NCI-H2081 treated with DMSO at 0.1 percent for 48 hours (cell line): ENCODE data around the gene SLC2A3.
"Not testable (repeated sequence)": the region's sequence is repeated elsewhere in the genome, so short reads cannot be mapped to it uniquely, and the experiment has no call there.

ENCODE experiments used
- DNase-seq: peaks from one replicate; lab custom pipeline; 2025; lab: John Stamatoyannopoulos, UW

The SLC2A3 gene

DNA sequence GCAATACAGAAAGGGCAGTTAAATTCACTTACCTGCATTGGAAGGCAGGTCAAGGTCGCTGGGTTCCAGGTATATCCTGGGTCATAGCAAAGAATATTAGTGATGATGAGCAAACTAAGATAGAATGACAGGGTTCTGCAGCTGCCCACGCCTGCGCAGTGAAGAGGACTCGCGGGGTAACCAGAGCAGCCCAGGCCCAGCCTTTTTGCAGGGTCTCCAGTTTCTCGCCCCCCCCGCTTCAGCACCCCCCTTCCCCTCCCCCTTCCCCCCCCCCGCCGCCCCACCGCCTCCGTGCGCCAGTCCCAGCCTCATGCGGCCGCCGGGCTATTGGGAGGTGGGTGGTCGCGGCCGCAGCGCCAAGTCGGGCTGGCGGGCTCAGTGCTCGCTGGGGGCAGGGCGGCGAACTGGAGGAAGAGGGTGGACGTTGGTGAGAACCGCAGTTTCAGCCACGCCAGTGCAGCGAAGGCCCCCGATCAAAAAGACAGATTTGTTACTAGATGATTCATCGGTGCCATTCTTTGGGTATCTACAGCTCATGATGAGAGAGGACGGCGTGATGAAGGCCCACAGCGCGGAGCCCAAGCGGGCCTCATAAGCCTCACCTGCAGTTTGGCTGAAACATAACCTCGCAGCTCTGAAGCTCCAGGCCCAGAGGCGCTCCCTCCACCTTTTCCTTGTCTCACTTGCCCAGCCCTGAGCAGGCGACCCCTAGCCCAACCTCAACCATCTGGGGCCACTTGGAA lies 20.2 kb downstream of the SLC2A3 start:
- DNase-seq = no peak

DNA sequence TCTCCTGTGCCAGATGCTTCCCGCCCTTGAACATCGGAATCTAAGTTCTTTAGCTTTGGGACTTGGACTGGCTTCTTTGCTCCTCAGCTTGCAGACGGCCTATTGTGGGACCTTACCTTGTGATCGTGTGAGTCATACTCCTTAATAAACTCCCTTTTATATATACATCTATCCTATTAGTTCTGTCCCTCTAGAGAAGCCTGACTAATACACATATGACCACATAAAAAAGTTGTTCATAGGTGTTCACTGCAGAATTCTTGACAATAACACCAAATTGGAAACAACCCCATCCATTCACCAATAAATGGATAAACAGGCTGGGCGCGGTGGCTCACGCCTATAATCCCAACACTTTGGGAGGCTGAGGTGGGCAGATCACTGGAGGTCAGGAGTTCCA lies 25.9 kb downstream of the SLC2A3 start:
- DNase-seq = not testable (repeated sequence)

DNA sequence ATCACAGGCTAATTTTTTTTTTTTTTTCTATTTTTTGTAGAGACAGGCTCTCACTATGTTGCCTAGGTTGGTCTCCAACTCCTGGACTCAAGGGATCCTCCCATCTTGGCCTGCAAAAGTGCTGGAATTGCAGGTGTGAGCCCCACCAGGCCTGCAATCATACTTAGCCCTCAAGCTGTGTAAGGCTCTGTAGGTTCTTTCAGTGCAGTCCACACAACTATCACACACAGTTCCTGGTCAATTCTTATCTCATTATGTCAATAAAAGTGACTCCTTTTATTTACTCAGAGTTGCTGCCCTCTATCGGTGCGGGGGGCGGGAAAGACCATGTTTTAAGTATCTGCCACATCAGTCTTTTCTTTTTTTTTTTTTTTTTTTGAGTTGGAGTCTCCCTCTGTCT lies 29.0 kb downstream of the SLC2A3 start:
- DNase-seq = no peak

DNA sequence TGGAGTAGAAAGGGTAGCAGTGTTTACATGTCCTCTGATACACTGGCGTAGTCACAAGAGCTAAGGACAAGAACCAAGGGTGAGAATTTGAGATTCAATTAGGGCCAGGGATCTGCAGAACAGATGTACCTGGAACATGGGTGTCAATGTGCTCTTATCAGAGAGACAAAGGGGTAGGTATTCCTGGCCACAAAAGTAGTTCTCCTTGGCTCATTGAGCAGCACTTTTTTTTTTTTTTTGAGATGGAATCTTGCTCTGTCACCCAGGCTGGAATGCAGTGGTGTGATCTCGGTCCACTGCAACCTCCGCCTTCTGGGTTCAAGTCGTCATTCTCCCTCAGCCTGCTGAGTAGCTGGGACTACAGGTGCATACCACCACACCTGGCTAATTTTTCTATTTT lies 29.7 kb downstream of the SLC2A3 start:
- DNase-seq = not testable (repeated sequence)

DNA sequence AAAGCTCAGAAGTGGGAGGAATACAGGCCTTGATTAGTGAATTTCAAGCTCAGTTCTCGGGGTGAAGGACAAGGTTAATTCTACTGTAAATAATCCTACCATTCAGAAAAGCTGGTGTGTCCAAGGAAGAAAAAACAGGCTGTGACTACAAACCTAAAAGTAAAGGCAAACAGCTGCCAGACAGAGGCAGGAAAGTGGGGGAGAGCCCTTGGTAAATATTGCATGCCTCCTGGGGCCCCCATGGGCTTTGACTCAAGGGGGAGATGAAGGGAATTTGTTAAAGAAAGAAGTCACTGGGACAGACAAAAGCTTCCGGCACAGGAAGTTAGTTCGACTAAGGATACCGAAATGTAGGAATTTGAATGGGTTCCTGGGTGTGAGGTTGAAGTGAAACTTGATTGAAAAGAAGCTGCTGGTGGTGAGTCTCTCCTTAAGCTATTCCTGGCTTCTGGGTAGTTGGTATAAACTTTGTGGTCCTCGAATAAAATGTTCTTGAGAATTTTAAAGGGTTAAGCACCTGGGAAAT lies 30.3 kb downstream of the SLC2A3 start:
- not testable (repeated sequence) for DNase-seq

DNA sequence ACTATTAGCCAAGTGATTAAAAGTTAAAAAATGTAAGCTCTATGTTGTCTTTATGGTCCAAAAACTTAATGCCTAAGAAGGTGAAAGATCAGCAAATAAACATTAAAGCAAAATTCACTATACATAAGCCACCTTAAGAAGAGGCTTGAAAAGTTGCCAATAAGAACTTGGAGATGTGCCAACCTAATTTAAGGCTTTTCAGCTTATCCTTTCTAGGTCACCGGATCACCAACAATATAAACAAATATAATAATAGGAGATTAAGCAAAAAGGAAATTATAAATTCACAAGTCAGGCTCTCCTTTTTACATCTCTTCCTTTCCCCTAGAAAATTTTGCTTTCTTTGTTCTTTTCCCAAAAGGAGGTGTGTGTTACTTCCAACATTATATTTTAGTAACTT lies 30.9 kb downstream of the SLC2A3 start:
- DNase-seq = no peak

DNA sequence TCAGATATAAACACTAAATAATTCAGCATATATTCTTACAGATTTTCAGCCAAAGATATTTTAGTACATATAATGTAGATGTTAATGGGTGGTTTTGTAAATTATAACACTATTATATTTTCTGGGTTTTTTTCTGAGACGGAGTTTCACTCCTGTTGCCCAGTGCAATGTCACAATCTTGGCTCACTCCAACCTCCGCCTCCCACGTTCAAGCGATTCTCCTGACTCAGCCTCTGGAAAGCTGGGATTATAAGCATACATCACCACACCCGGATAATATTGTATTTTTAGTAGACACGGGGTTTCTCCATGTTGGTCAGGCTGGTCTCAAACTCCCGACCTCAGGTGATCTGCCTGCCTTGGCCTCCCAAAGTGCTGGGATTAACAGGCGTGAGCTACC lies 33.6 kb downstream of the SLC2A3 start:
- DNase-seq = not testable (repeated sequence)

DNA sequence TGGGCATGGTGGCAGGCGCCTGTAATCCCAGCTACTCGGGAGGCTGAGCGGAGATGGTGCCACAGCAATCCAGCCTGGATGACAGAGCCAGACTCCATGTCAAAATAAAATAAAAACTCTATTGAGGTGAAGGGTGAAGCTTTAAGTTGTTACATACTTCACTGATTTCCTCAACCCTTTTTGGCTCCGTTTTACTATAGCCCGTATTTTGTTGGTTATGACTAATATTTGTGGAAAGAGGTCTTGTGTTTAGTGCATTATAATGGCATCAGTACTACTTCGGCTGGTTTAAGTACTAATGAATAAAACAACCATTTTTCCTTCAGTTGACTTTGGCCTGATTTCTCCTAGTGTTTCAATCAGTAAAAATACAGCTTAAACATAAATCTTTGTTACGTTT lies 36.2 kb downstream of the SLC2A3 start:
- DNase-seq = no peak

DNA sequence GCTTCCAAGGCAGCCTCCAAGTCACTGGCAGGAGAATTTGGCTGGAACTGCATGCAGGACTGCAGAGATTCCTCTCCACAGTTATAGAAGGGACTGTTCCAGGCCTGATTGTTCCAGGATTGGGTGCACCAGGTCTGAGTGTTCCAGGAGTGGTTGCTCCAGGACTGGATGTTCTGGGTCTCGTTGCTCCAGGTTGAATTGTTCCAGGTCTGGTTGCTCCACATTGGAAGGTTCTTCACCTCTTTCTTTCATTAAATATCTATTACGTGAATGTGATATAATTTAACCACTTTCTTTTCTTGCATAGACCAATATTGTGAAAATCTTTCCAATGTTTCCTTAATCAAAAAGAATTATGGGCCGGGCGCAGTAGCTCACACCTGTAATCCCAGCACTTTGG lies 39.3 kb downstream of the SLC2A3 start:
- DNase-seq = not testable (repeated sequence)

DNA sequence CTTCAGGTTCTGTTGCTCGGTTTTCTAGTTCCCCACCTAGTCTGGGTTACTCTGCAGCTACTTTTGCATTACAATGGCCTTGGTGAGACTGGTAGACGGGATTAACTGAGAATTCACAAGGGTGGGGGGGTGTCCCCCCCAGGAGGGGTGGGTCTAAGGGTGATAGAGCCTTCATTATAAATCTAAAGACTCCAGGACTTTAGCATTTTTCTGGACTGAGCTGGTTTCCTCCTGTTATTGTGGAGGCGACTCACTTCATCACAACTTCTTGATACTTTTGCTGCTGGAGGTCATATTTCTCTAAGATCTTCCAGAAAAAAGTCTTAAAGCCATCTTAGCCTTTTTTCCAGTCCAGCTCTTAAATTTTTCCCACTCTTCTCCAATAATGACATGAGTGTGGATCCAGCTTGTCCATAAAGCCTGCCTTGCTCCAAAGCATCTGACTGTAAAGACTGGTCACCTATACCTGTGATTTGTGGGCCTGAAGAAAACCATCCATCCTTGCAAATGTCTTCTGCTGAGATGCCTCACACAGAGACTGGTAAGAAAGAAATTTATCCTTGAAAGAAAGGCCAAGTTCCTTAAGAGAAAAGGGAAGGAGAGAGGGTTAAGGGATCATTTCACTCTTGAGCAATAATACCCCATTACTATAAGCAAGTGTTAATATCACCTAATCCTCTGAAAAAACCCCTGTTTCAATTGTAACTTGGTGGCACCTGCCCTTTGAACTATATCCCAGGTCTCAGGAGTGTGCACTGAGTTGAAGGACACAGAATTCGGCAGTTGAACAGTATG lies 43.6 kb downstream of the SLC2A3 start:
- no peak for DNase-seq

DNA sequence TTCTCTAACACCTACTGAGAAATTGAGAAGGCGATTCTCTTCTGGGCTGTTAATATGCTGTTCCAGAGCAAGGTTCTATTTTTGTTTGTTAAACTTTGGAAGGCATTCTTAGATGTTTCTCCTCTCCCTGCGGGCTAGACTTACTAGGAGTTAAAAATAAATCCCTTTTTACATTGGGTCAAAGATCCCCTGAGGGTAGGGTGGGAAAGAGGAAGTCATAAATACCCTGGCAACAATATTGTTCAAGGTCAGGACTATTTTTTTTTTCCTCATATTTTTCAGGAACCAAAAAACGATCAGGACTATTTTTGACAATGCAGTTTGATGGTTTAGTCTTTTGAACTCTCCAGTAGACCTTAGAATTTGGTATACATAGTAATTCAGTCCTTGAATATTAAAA lies 51.3 kb downstream of the SLC2A3 start:
- no peak for DNase-seq

DNA sequence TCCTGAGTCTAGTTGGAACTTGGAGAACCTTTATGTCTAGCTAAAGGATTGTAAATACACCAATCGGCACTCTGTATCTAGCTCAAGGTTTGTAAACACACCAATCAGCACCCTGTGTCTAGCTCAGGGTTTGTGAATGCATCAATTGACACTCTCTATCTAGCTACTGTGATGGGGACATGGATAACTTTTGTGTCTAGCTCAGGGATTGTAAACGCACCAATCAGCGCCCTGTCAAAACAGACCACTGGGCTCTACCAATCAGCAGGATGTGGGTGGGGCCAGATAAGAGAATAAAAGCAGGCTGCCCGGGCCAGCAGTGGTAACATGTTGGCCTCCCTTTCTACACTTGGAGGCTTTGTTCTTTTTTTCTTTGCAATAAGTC lies 54.3 kb downstream of the SLC2A3 start:
- DNase-seq = not testable (repeated sequence)

DNA sequence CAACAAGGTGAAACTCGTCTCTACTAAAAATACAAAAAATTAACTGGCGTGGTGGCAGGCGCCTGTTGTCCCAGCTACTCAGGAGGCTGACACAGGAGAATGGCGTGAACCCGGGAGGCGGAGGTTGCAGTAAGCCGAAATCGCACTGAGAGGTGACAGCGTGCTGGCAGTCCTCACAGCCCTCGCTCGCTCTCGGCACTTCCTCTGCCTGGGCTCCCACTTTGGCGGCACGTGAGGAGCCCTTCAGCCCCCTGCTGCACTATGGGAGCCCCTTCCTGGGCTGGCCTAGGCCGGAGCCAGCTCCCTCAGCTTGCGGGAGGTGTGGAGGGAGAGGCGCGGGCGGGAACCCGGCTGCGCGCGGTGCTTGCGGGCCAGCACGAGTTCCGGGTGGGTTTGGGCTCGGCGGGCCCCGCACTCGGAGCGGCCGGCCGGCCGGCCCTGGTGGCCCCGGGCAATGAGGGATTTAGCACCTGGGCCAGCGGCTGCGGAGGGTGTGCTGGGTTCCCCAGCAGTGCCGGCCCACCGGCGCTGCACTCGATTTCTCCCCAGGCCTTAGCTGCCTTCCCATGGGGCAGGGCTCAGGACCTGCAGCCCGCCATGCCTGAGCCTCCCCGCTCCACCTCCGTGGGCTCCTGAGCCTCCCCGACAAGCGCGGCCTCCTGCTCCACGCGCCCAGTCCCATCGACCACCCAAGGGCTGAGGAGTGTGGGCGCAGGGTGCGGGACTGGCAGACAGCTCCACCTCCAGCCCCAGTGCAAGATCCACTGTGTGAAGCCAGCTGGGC lies 54.8 kb downstream of the SLC2A3 start:
- not testable (repeated sequence) for DNase-seq

DNA sequence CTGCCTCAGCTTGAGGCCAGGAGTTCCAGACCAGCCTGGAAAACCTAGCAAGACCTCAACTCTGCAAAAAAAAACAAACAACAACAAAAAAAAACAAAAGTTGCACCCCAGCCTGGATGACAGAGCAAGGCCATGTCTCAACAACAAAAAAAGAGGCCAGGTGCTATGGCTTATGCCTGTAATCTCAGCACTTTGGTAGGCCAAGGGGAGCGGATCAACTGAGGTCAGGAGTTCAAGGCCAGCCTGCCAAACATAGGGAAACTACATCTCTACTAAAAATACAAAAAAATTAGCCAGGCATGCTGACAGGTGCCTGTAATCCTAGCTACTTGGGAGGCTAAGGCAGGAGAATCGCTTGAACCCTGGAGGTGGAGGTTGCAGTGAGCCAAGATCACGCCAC lies 56.7 kb downstream of the SLC2A3 start:
- DNase-seq = no peak

DNA sequence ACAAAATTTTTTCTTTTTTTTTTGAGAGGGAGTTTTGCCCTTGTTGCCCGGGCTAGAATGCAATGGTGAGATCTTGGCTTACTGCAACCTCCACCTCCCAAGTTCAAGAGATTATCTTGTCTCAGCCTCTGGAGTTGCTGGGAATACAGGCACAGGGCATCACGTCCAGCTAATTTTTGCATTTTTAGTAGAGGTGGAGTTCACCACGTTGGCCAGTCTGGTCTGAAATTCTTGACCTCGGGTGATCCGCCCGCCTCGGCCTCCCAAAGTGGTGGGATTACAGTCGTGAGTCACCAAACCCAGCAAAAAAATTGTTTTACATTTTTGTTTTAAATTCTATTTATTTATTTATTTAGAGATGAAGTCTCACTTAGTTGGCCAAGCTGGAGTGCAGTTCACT lies 58.6 kb downstream of the SLC2A3 start:
- no peak for DNase-seq

DNA sequence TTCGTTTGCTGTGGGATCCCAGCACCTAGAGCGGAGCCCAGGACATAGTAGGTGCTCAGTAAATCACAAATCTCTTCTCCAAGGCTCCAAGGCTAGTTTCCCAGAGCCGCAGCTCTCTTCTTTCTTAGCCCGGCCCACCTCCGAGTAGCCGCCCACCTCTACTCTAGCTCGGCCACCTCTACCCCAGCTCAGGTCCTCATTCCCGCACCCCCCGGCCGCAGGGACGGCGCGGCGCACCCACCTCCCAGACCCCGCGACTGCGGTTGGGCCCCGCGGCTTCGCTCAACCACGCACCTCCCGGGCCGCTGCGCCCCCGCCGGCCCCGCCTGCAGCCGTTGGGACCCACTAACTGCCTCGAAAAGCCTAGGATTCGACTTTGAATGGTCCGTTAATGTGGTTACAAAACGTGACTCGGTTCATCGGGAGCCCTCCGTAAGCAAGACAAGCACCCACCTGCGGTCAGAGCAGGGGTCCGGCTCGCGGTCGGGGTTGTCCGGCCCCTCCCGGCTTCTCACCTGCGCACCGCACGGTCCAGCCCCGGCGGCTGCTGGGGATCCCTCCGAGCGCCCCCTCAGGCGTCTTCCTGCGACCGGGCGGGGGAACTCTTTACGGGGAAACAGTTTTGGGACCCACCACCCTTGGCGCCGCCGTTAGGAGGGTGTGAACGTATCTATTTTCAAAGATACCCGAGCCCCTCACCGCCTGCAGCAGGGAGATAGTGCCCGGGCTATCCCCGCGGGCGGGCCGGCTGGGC lies 63.2 kb downstream of the SLC2A3 start, which contains the start of gene SLC2A14:
Gene SLC2A14 (minus strand): TSS at position 350 of the 754 bp plus-strand sequence. CDS start 3,035 bp downstream, outside the sequence.
- no peak for DNase-seq

DNA sequence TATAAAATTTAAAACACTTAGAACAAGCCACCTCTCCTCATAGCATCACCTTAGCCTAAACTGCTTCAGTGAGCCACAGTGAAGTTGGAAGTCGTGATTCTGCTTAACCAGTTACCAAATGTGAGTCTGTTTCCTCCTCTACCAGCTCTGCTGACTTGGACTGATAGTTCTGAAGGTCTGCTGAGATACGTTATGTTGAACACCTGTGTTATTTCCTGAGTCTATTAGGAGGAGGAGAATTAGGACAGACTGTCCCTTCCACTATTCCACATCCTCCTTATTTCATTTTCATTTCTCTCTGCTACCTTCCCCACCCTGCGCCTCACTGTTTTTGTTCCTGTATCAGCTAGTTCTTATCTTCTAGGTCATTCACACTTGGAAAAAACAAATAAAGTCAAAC lies 65.7 kb downstream of the SLC2A3 start:
- no peak for DNase-seq
